HepG2 (cell line): ENCODE measurements around the gene CAMTA2. TPM values are rescaled to one million over a fixed set of nuclear protein-coding genes. Genes with fewer than 3 reads are reported as not detected.

Source experiments
- EHMT2 ChIP-seq: fragments of 200-600 bp; sonication (generic); IDR thresholded peaks from 2 replicates; pipeline ENCODE4 v1.7.0; 2017; ENCODE audit warnings: antibody characterized with exemption, low read depth, low read length, borderline replicate concordance
- FIP1L1 ChIP-seq: fragments of 200-400 bp; formaldehyde crosslinking; IDR thresholded peaks from 2 replicates; pipeline ENCODE4 v1.6.1; 2018; ENCODE audit warnings: low read depth, mild to moderate bottlenecking, low read length, moderate library complexity, borderline replicate concordance; ENCODE audit not compliant: insufficient read depth
- GABPA ChIP-seq, 2 experiments: IDR thresholded peaks; 2 replicates each; pipeline ENCODE4 v1.6.1; 2011 to 2016; ENCODE audit warnings: low read depth in 2 of 2, low read length in 1 of 2, missing biosample characterization in 1 of 2, missing genetic modification characterization in 1 of 2
- GTF2F1 ChIP-seq: fragments of 150-350 bp; IDR thresholded peaks from 2 replicates; pipeline ENCODE4 v1.6.1; 2014; ENCODE audit warnings: low read length
- ONECUT2 ChIP-seq: sonication (generic); formaldehyde crosslinking; IDR thresholded peaks from 2 replicates; pipeline ENCODE4 v1.4.0; 2020; ENCODE audit warnings: missing genetic modification reagents
- PCBP2 ChIP-seq: fragments of 200-400 bp; formaldehyde crosslinking; optimal IDR thresholded peaks from 2 replicates; pipeline ENCODE3; 2018; ENCODE audit warnings: low read length, low read depth; ENCODE audit not compliant: poor library complexity, severe bottlenecking
- RARG ChIP-seq: sonication (generic); formaldehyde crosslinking; IDR thresholded peaks from 2 replicates; pipeline ENCODE4 v1.4.0; 2020; ENCODE audit warnings: low read depth, mild to moderate bottlenecking, missing genetic modification reagents
- SIN3B ChIP-seq: fragments of 150-350 bp; IDR thresholded peaks from 2 replicates; pipeline ENCODE4 v1.6.1; 2014; ENCODE audit warnings: low read length
- SMC3 ChIP-seq: IDR thresholded peaks from 2 replicates; pipeline ENCODE4 v1.6.1; 2011; ENCODE audit warnings: low read length, improper control_type of control experiment
- STAT5B ChIP-seq: sonication (generic); formaldehyde crosslinking; IDR thresholded peaks from 2 replicates; pipeline ENCODE4 v1.4.0; 2020; ENCODE audit warnings: missing genetic modification reagents
- TBX2 ChIP-seq: sonication (generic); formaldehyde crosslinking; IDR thresholded peaks from 2 replicates; pipeline ENCODE4 v1.5.0; 2020; ENCODE audit warnings: missing genetic modification reagents, mild to moderate bottlenecking, borderline replicate concordance
- ZBTB20 ChIP-seq: sonication (generic); formaldehyde crosslinking; IDR thresholded peaks from 2 replicates; pipeline ENCODE4 v1.8.1; 2023; ENCODE audit warnings: missing genetic modification reagents, low read depth, mild to moderate bottlenecking, borderline replicate concordance
- ZMAT3 ChIP-seq: sonication (generic); formaldehyde crosslinking; conservative IDR thresholded peaks from 2 replicates; pipeline ENCODE4 v1.7.0; 2021; ENCODE audit warnings: missing genetic modification reagents
- ZNF34 ChIP-seq: sonication (generic); formaldehyde crosslinking; IDR thresholded peaks from 2 replicates; pipeline ENCODE4 v1.4.0; 2020; ENCODE audit warnings: mild to moderate bottlenecking, missing genetic modification reagents, borderline replicate concordance
- ZNF382 ChIP-seq: sonication (generic); formaldehyde crosslinking; IDR thresholded peaks from 2 replicates; pipeline ENCODE4 v1.5.0; 2020; ENCODE audit warnings: missing genetic modification reagents, mild to moderate bottlenecking, borderline replicate concordance
- ZNF451 ChIP-seq: sonication (generic); formaldehyde crosslinking; IDR thresholded peaks from 2 replicates; pipeline ENCODE4 v1.5.0; 2020; ENCODE audit warnings: mild to moderate bottlenecking, missing genetic modification reagents
- ZNF564 ChIP-seq: sonication (generic); formaldehyde crosslinking; IDR thresholded peaks from 2 replicates; pipeline ENCODE4 v1.8.1; 2023; ENCODE audit warnings: mild to moderate bottlenecking, missing genetic modification reagents
- ZNF577 ChIP-seq: sonication (generic); formaldehyde crosslinking; IDR thresholded peaks from 2 replicates; pipeline ENCODE4 v1.4.0; 2020; ENCODE audit warnings: mild to moderate bottlenecking, low read depth, missing genetic modification reagents, borderline replicate concordance
- ZNF614 ChIP-seq: IDR thresholded peaks from 2 replicates; pipeline ENCODE4 v1.6.1; 2018; ENCODE audit warnings: missing biosample characterization, missing genetic modification reagents, inconsistent platforms, borderline replicate concordance
- ZSCAN31 ChIP-seq: sonication (generic); formaldehyde crosslinking; IDR thresholded peaks from 2 replicates; pipeline ENCODE4 v1.5.0; 2020; ENCODE audit warnings: low read depth, mild to moderate bottlenecking, missing genetic modification reagents
- polyA plus RNA-seq, 8 experiments: library from polyadenylated mRNA; depleted of rRNA in 3 of 8; stranded (reverse) in 7 of 8; unstranded in 1 of 8; fragments of >200 nt; fragmentation: Illumina TruSeq in 4 of 8; extraction: Trizol in 4 of 8; gene quantifications; 2 replicates each; pipeline versions ENCODE4 v1.2.1 to v1.2.3, GENCODE V29; 2011 to 2016; ENCODE audit warnings: low read depth in 4 of 8, missing spikeins in 1 of 8, mixed read lengths in 1 of 8; ENCODE audit not compliant: insufficient read depth in 1 of 8
- total RNA-seq, 5 experiments: library from RNA; depleted of rRNA; stranded (reverse); fragments of >200 nt; fragmentation: Illumina TruSeq; extraction: Trizol; gene quantifications; 2 replicates each; pipeline ENCODE4 v1.2.3, GENCODE V29; 2016; ENCODE audit warnings: low read depth in 1 of 5
- TF ChIP-seq, protein P1 (sequence below): sonication (generic); formaldehyde crosslinking; IDR thresholded peaks from 2 replicates; pipeline ENCODE4 v1.8.1; 2023; ENCODE audit warnings: mild to moderate bottlenecking, moderate library complexity, missing genetic modification reagents
- TF ChIP-seq, protein P2 (sequence below): sonication (generic); formaldehyde crosslinking; IDR thresholded peaks from 2 replicates; pipeline ENCODE4 v1.4.0; 2020; ENCODE audit warnings: low read depth, mild to moderate bottlenecking, missing genetic modification reagents
- TF ChIP-seq, protein P3 (sequence below): sonication (generic); formaldehyde crosslinking; IDR thresholded peaks from 2 replicates; pipeline ENCODE4 v1.4.0; 2020; ENCODE audit warnings: mild to moderate bottlenecking, missing genetic modification reagents

The CAMTA2 gene
- total and polyA plus RNA-seq, 2 of the 13 experiments (the other 11 are each of a cell fraction or from before 2014, with no cell fraction given): 4.1 to 7.1 TPM

DNA sequence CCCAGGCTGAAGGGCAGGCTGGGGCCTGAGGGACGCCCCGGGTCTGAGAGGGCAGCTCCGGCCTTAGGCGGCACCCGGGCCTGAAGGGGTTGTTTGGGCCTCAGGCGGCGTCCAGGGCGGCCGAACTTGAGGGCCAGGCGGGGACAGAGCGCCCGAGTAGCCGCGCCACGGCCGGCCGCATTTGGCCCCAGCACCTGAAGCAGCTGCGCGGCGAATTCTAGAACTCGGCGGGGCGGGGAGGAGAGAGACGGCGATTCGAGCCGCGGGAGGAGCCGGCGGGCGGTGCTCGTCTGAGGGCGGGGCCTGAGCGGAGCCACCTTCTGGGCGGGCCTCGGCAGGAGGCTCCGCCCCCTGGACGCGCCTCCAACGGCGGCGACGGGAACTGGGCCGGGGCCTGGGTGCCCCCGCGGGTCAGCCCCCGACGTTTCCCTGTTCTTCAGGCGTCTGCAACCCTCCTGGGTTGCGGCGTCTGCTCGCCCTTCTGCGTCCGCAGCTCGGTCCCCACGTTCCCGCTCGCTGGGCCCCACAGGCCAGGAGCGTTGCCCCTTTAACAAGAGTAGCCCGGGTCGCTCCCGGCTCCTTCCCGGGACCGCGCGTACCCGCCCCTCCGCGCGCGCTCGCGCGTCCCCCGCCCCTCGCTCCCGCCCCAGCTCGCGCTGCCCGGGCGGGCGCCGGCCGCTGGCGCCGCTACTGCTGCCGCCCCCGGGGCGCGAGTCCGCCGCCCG is 10.0 kb upstream of the CAMTA2 start, which contains the start of the genes INCA1 and KIF1C (continued):
- TF ChIP-seq, protein P1, sequence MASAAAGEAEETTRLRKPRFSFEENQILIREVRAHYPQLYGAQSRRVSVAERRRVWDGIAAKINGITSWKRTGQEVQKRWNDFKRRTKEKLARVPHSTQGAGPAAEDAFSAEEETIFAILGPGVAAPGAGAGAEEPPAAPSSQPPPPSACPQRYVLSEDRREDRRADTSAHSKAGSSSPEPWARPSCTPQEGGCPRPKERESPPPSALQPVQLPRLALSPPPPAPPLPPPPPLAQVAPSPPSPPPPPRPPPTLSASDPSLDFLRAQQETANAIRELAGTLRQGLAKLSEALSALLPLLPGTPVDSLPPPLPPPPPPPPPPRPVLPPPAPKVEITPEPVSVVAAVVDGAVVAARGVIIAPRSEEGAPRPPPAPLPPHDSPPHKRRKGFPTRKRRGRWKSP (CRISPR knock-in tag): peak; percentile 24; the same call in 1 of the 2 replicates
- TF ChIP-seq, protein P2, sequence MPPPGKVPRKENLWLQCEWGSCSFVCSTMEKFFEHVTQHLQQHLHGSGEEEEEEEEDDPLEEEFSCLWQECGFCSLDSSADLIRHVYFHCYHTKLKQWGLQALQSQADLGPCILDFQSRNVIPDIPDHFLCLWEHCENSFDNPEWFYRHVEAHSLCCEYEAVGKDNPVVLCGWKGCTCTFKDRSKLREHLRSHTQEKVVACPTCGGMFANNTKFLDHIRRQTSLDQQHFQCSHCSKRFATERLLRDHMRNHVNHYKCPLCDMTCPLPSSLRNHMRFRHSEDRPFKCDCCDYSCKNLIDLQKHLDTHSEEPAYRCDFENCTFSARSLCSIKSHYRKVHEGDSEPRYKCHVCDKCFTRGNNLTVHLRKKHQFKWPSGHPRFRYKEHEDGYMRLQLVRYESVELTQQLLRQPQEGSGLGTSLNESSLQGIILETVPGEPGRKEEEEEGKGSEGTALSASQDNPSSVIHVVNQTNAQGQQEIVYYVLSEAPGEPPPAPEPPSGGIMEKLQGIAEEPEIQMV (CRISPR knock-in tag): no peak
- TF ChIP-seq ZNF451 (no peak), GABPA (IDR thresholded peaks at IDR 0.05; ENCODE audit: low read depth, low read length) (no peak), GABPA (CRISPR knock-in tag; IDR thresholded peaks at IDR 0.05; ENCODE audit: low read depth) (no peak), SIN3B (no peak), STAT5B (CRISPR knock-in tag) (no peak), RARG (CRISPR knock-in tag) (no peak), GTF2F1 (no peak), SMC3 (no peak), FIP1L1 (no peak), ONECUT2 (no peak), ZNF34 (CRISPR knock-in tag) (no peak), PCBP2 (no peak), TBX2 (CRISPR knock-in tag) (peak; percentile 41), ZNF564 (peak; percentile 82), EHMT2 (no peak), ZBTB20 (CRISPR knock-in tag) (no peak), ZNF614 (CRISPR knock-in tag) (no peak), ZMAT3 (0 out of 2 replicates have a peak, but pooled peaks have one; percentile 87), ZSCAN31 (CRISPR knock-in tag) (peak; percentile 57), ZNF577 (no peak), ZNF382 (CRISPR knock-in tag) (no peak)
- TF ChIP-seq, protein P3, sequence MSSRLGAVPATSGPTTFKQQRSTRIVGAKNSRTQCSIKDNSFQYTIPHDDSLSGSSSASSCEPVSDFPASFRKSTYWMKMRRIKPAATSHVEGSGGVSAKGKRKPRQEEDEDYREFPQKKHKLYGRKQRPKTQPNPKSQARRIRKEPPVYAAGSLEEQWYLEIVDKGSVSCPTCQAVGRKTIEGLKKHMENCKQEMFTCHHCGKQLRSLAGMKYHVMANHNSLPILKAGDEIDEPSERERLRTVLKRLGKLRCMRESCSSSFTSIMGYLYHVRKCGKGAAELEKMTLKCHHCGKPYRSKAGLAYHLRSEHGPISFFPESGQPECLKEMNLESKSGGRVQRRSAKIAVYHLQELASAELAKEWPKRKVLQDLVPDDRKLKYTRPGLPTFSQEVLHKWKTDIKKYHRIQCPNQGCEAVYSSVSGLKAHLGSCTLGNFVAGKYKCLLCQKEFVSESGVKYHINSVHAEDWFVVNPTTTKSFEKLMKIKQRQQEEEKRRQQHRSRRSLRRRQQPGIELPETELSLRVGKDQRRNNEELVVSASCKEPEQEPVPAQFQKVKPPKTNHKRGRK: no peak
